ENCODE data around the gene NLRP13.

GRCh38 chr19:55939206-55939605, 7.1 kb upstream of the NLRP13 start:
- TF ChIP-seq SIN3A (IDR thresholded peaks at IDR 0.05; ENCODE audit: borderline replicate concordance, insufficient read depth, low read length) (no peak), FOXP2 (optimal IDR thresholded peaks at IDR 0.05; ENCODE audit: borderline replicate concordance, extremely low read depth, extremely low read length, insufficient read depth) (no peak)
